ENCODE measurements around the gene TIAM1.

The TIAM1 gene

GRCh38 chr21:31354604-31355443 lies 10.8 kb upstream of the TIAM1 start:
- DNase-seq, result no peak

GRCh38 chr21:31354122-31354521 lies 10.1 kb upstream of the TIAM1 start:
- no peak for DNase-seq

GRCh38 chr21:31352836-31353235 lies 8.8 kb upstream of the TIAM1 start:
- no peak for DNase-seq

- DNase-seq, result no peak
Observed at GRCh38 chr21:31351960-31352359, 7.9 kb upstream of the TIAM1 start.

GRCh38 chr21:31351438-31351837 lies 7.4 kb upstream of the TIAM1 start:
- no peak for DNase-seq

- DNase-seq, result no peak
Observed at GRCh38 chr21:31349208-31349607, 5.1 kb upstream of the TIAM1 start.

- DNase-seq, result no peak
Observed at GRCh38 chr21:31348188-31348587, 4.1 kb upstream of the TIAM1 start.

GRCh38 chr21:31347435-31348032 lies 3.5 kb upstream of the TIAM1 start:
- peak; percentile 1 for DNase-seq

- no peak for DNase-seq
Observed at GRCh38 chr21:31346256-31346821, 2.3 kb upstream of the TIAM1 start.

- DNase-seq, result no peak
Observed at GRCh38 chr21:31345136-31345535, 1.1 kb upstream of the TIAM1 start.

GRCh38 chr21:31343030-31343510 lies 991 bp downstream of the TIAM1 start:
- DNase-seq, result no peak

- DNase-seq, result no peak
Observed at GRCh38 chr21:31342348-31342747, 1.7 kb downstream of the TIAM1 start.

GRCh38 chr21:31340942-31341487 lies 3.0 kb downstream of the TIAM1 start:
- no peak for DNase-seq

- DNase-seq, result no peak
Observed at GRCh38 chr21:31340514-31340913, 3.5 kb downstream of the TIAM1 start.

- DNase-seq, result no peak
Observed at GRCh38 chr21:31339721-31340120, 4.3 kb downstream of the TIAM1 start.

GRCh38 chr21:31338908-31339368 lies 5.1 kb downstream of the TIAM1 start:
- no peak for DNase-seq

- no peak for DNase-seq
Observed at GRCh38 chr21:31337996-31338907, 5.8 kb downstream of the TIAM1 start.

GRCh38 chr21:31337086-31337485 lies 7.0 kb downstream of the TIAM1 start:
- DNase-seq, result no peak

- DNase-seq, result no peak
Observed at GRCh38 chr21:31336739-31337040, 7.4 kb downstream of the TIAM1 start.

GRCh38 chr21:31335957-31336738 lies 7.9 kb downstream of the TIAM1 start:
- DNase-seq, result no peak

GRCh38 chr21:31334648-31335121 lies 9.4 kb downstream of the TIAM1 start:
- DNase-seq, result peak; percentile 66

- no peak for DNase-seq
Observed at GRCh38 chr21:31332525-31332924, 11.5 kb downstream of the TIAM1 start.
